Activated naive CD4-positive, alpha-beta T cell treated with anti-CD3 and anti-CD28 coated beads for 36 hours (primary cell): ENCODE data around the gene ALDH2. TPM values are rescaled to one million over a fixed set of nuclear protein-coding genes. Genes with fewer than 3 reads are reported as not detected.
"Not testable (repeated sequence)": the region's sequence is repeated elsewhere in the genome, so short reads cannot be mapped to it uniquely, and the experiment has no call there.

Experiments
- CTCF ChIA-PET: fragments of 350-600 bp; sonication (Branson Sonifier 250); formaldehyde crosslinking; loops from one replicate; lab custom pipeline; 2021; ENCODE audit warnings: antibody characterized with exemption; lab: Charles Lee
- DNase-seq: peaks from one replicate; pipeline ENCODE4 v3.0.0-alpha.2; 2020
- H3K27ac Mint-ChIP-seq: one replicate; pipeline ENCODE4 v1.8.0; 2021; ENCODE audit warnings: mild to moderate bottlenecking, mixed read lengths
- H3K27me3 Mint-ChIP-seq: one replicate; pipeline ENCODE4 v1.8.0; 2021; ENCODE audit warnings: low read depth, mixed read lengths
- H3K36me3 Mint-ChIP-seq: one replicate; pipeline ENCODE4 v1.8.0; 2021; ENCODE audit warnings: low read depth, mixed read lengths
- H3K4me1 Mint-ChIP-seq: one replicate; pipeline ENCODE4 v1.8.0; 2021; ENCODE audit warnings: low read depth, mixed read lengths
- H3K4me3 Mint-ChIP-seq: one replicate; pipeline ENCODE4 v1.8.0; 2021; ENCODE audit warnings: mild to moderate bottlenecking, moderate library complexity, mixed read lengths
- H3K9me3 Mint-ChIP-seq: one replicate; pipeline ENCODE4 v1.8.0; 2021; ENCODE audit warnings: mixed read lengths
- intact Hi-C: fragments of 100-400 bp; cut with micrococcal nuclease; formaldehyde crosslinking; loops from one replicate; pipeline ENCODE4 v1.15.1; 2023
- total RNA-seq, 2 experiments: library from RNA; stranded (reverse); gene quantifications; one replicate each; pipeline ENCODE4 v1.2.3, GENCODE V29; 2021

The ALDH2 gene
- 1 to 10 TPM; 4.0 to 4.6 TPM for total RNA-seq

GRCh38 chr12:111766608-111767361 is at the start of gene ALDH2:
Gene ALDH2 (plus strand): TSS chr12:111766933. CDS start chr12:111766983, 50 bp downstream.
- peak within 1 kb of the TSS; percentile 73 for H3K4me3 Mint-ChIP-seq
- no peaks in the 10 kb centered on the region for H3K9me3 Mint-ChIP-seq
- H3K27ac Mint-ChIP-seq = no peak within 1 kb of the TSS
- peaks cover 41% of the 10 kb centered on the region for H3K27me3 Mint-ChIP-seq
- peak; percentile 36 for DNase-seq
- CTCF ChIA-PET = interaction anchor here (2.6 kb wide), 1 partner anchor 46 kb away, joined by 13 read pairs; no protein-coding TSS in a partner anchor
- H3K36me3 Mint-ChIP-seq = no peaks in the 10 kb centered on the region
- intact Hi-C loops = loop anchor here (1.0 kb wide), 1 partner anchor 47 kb away; no protein-coding TSS in a partner anchor
- peaks cover 16% of the 10 kb centered on the region for H3K4me1 Mint-ChIP-seq

- H3K9me3 Mint-ChIP-seq, H3K27me3 Mint-ChIP-seq, H3K27ac Mint-ChIP-seq, CTCF ChIA-PET, H3K4me3 Mint-ChIP-seq, DNase-seq, H3K4me1 Mint-ChIP-seq, intact Hi-C loops: not testable (repeated sequence)
- peaks cover 14% of the 10 kb centered on the region for H3K36me3 Mint-ChIP-seq
These were observed 47.4 kb upstream of the ALDH2 start for GRCh38 chr12:111719316-111719715.

GRCh38 chr12:111720457-111720856 is 46.3 kb upstream of the ALDH2 start:
- intact Hi-C loops = no loop called here
- Mint-ChIP-seq H3K9me3 (no peaks in the 10 kb centered on the region), H3K36me3 (peaks cover 17% of the 10 kb centered on the region), H3K4me3 (no peak overlapping the region), H3K27ac (no peak overlapping the region), H3K27me3 (no peaks in the 10 kb centered on the region), H3K4me1 (no peaks in the 10 kb centered on the region)
- DNase-seq = no peak
- CTCF ChIA-PET = no interaction called here

GRCh38 chr12:111723646-111724360 is 42.9 kb upstream of the ALDH2 start:
- CTCF ChIA-PET, H3K9me3 Mint-ChIP-seq, H3K27me3 Mint-ChIP-seq, H3K27ac Mint-ChIP-seq, DNase-seq, H3K4me3 Mint-ChIP-seq, H3K4me1 Mint-ChIP-seq, intact Hi-C loops: not testable (repeated sequence)
- peaks cover 20% of the 10 kb centered on the region for H3K36me3 Mint-ChIP-seq

GRCh38 chr12:111728795-111729194 is 37.9 kb upstream of the ALDH2 start:
- intact Hi-C loops = no loop called here
- H3K4me3 Mint-ChIP-seq = no peak overlapping the region
- CTCF ChIA-PET = no interaction called here
- no peaks in the 10 kb centered on the region for H3K27me3 Mint-ChIP-seq
- no peaks in the 10 kb centered on the region for H3K4me1 Mint-ChIP-seq
- H3K9me3 Mint-ChIP-seq = no peaks in the 10 kb centered on the region
- no peak for DNase-seq
- peaks cover 24% of the 10 kb centered on the region for H3K36me3 Mint-ChIP-seq
- H3K27ac Mint-ChIP-seq = no peak overlapping the region

- CTCF ChIA-PET = no interaction called here
- H3K4me1 Mint-ChIP-seq = no peaks in the 10 kb centered on the region
- no peaks in the 10 kb centered on the region for H3K27me3 Mint-ChIP-seq
- H3K9me3 Mint-ChIP-seq = no peaks in the 10 kb centered on the region
- H3K27ac Mint-ChIP-seq = no peak overlapping the region
- H3K36me3 Mint-ChIP-seq = peaks cover 21% of the 10 kb centered on the region
- no peak for DNase-seq
- no peak overlapping the region for H3K4me3 Mint-ChIP-seq
- intact Hi-C loops = no loop called here
These were observed 36.3 kb upstream of the ALDH2 start for GRCh38 chr12:111730420-111730819.

GRCh38 chr12:111732786-111733185 is 33.9 kb upstream of the ALDH2 start:
- DNase-seq = no peak
- intact Hi-C loops = no loop called here
- Mint-ChIP-seq H3K36me3 (peaks cover 22% of the 10 kb centered on the region), H3K9me3 (no peaks in the 10 kb centered on the region), H3K4me3 (no peak overlapping the region), H3K27me3 (no peaks in the 10 kb centered on the region), H3K4me1 (no peaks in the 10 kb centered on the region), H3K27ac (no peak overlapping the region)
- CTCF ChIA-PET = no interaction called here

- Mint-ChIP-seq H3K4me1 (no peaks in the 10 kb centered on the region), H3K4me3 (no peak overlapping the region), H3K27ac (no peak overlapping the region), H3K9me3 (no peaks in the 10 kb centered on the region), H3K36me3 (peaks cover 22% of the 10 kb centered on the region), H3K27me3 (no peaks in the 10 kb centered on the region)
- intact Hi-C loops = no loop called here
- CTCF ChIA-PET = no interaction called here
- DNase-seq = no peak
These were observed 33.3 kb upstream of the ALDH2 start for GRCh38 chr12:111733340-111733915.

GRCh38 chr12:111739524-111739923 is 27.2 kb upstream of the ALDH2 start:
- H3K27ac Mint-ChIP-seq = not testable (repeated sequence)

GRCh38 chr12:111741235-111741812 is 25.4 kb upstream of the ALDH2 start:
- H3K27me3 Mint-ChIP-seq = no peaks in the 10 kb centered on the region
- H3K27ac Mint-ChIP-seq = no peak overlapping the region
- no peak for DNase-seq
- intact Hi-C loops = no loop called here
- CTCF ChIA-PET = interaction anchor here (1.9 kb wide), 1 partner anchor 72 kb away, joined by 5 read pairs; no protein-coding TSS in a partner anchor
- H3K9me3 Mint-ChIP-seq = no peaks in the 10 kb centered on the region
- peaks cover 17% of the 10 kb centered on the region for H3K36me3 Mint-ChIP-seq
- H3K4me1 Mint-ChIP-seq = no peaks in the 10 kb centered on the region
- H3K4me3 Mint-ChIP-seq = no peak overlapping the region

More at GRCh38 chr12:111739524-111739923, 27.2 kb upstream of the ALDH2 start:
- H3K27me3 Mint-ChIP-seq, DNase-seq, H3K4me1 Mint-ChIP-seq, H3K4me3 Mint-ChIP-seq, CTCF ChIA-PET, intact Hi-C loops, H3K36me3 Mint-ChIP-seq, H3K9me3 Mint-ChIP-seq: not testable (repeated sequence)

- H3K36me3 Mint-ChIP-seq = peaks cover 14% of the 10 kb centered on the region
These were observed 21.5 kb upstream of the ALDH2 start for GRCh38 chr12:111745211-111745610.

GRCh38 chr12:111747333-111747732 is 19.4 kb upstream of the ALDH2 start:
- CTCF ChIA-PET = no interaction called here
- H3K4me3 Mint-ChIP-seq = no peak overlapping the region
- intact Hi-C loops = no loop called here
- no peaks in the 10 kb centered on the region for H3K27me3 Mint-ChIP-seq
- no peaks in the 10 kb centered on the region for H3K4me1 Mint-ChIP-seq
- peaks cover 15% of the 10 kb centered on the region for H3K36me3 Mint-ChIP-seq
- DNase-seq = no peak
- no peaks in the 10 kb centered on the region for H3K9me3 Mint-ChIP-seq
- no peak overlapping the region for H3K27ac Mint-ChIP-seq

More at GRCh38 chr12:111745211-111745610, 21.5 kb upstream of the ALDH2 start:
- Mint-ChIP-seq H3K4me1 (no peaks in the 10 kb centered on the region), H3K27me3 (no peaks in the 10 kb centered on the region), H3K27ac (no peak overlapping the region), H3K9me3 (no peaks in the 10 kb centered on the region), H3K4me3 (no peak overlapping the region)
- no peak for DNase-seq
- intact Hi-C loops = no loop called here
- CTCF ChIA-PET = interaction anchor here (0.6 kb wide), 1 partner anchor 54 kb away, joined by 8 read pairs; no protein-coding TSS in a partner anchor
